Non-pigmented ciliary epithelial cell (primary cell): Measurements from ENCODE around the gene MESP2.
A peak's percentile ranks its signal among the peaks of the same experiment; 100 is the strongest.

Experiments used
- DNase-seq: peaks from one replicate; pipeline ENCODE4 v3.0.0-alpha.2; 2010; ENCODE audit warnings: low read depth

MESP2 gene

GRCh38 chr15:89776274-89777072 is at the start of gene MESP2:
MESP2 (plus strand) TSS chr15:89776332; CDS start chr15:89776358, 26 bp downstream.
- no peak for DNase-seq

GRCh38 chr15:89728254-89728653 is 47.9 kb upstream of the MESP2 start:
- peak; percentile 19 for DNase-seq

GRCh38 chr15:89731275-89731674 is 44.9 kb upstream of the MESP2 start:
- no peak for DNase-seq

GRCh38 chr15:89732451-89733172 is 43.5 kb upstream of the MESP2 start:
- no peak for DNase-seq

GRCh38 chr15:89735773-89736172 is 40.4 kb upstream of the MESP2 start:
- DNase-seq: no peak

GRCh38 chr15:89740137-89740536 is 36.0 kb upstream of the MESP2 start:
- peak; percentile 28 for DNase-seq

- DNase-seq: no peak
Observed at GRCh38 chr15:89743011-89743410, 33.1 kb upstream of the MESP2 start.

- no peak for DNase-seq
Observed at GRCh38 chr15:89743594-89743993, 32.5 kb upstream of the MESP2 start.

- DNase-seq: no peak
Observed at GRCh38 chr15:89745131-89745530, 31.0 kb upstream of the MESP2 start.

- DNase-seq: no peak
Observed at GRCh38 chr15:89745768-89746167, 30.4 kb upstream of the MESP2 start.

- no peak for DNase-seq
Observed at GRCh38 chr15:89746386-89746780, 29.7 kb upstream of the MESP2 start.

GRCh38 chr15:89747708-89748682 is 28.1 kb upstream of the MESP2 start:
- no peak for DNase-seq

- DNase-seq: no peak
Observed at GRCh38 chr15:89749054-89749453, 27.1 kb upstream of the MESP2 start.

GRCh38 chr15:89749526-89749925 is 26.6 kb upstream of the MESP2 start:
- no peak for DNase-seq

GRCh38 chr15:89749951-89750559 is 26.1 kb upstream of the MESP2 start:
- no peak for DNase-seq

GRCh38 chr15:89750560-89751542 is 25.3 kb upstream of the MESP2 start, which contains the start of gene MESP1:
MESP1 (minus strand) TSS chr15:89751249; CDS start chr15:89751231, 18 bp downstream.
- DNase-seq: peak; percentile 37

- no peak for DNase-seq
Observed at GRCh38 chr15:89751748-89752147, 24.4 kb upstream of the MESP2 start.

- no peak for DNase-seq
Observed at GRCh38 chr15:89753855-89754254, 22.3 kb upstream of the MESP2 start.

GRCh38 chr15:89754361-89755154 is 21.6 kb upstream of the MESP2 start:
- no peak for DNase-seq

- DNase-seq: no peak
Observed at GRCh38 chr15:89755701-89756100, 20.4 kb upstream of the MESP2 start.
